ENCODE data around the gene STRN4.
"Not testable (repeated sequence)": the region's sequence is repeated elsewhere in the genome, so short reads cannot be mapped to it uniquely, and the experiment has no call there.

DNA sequence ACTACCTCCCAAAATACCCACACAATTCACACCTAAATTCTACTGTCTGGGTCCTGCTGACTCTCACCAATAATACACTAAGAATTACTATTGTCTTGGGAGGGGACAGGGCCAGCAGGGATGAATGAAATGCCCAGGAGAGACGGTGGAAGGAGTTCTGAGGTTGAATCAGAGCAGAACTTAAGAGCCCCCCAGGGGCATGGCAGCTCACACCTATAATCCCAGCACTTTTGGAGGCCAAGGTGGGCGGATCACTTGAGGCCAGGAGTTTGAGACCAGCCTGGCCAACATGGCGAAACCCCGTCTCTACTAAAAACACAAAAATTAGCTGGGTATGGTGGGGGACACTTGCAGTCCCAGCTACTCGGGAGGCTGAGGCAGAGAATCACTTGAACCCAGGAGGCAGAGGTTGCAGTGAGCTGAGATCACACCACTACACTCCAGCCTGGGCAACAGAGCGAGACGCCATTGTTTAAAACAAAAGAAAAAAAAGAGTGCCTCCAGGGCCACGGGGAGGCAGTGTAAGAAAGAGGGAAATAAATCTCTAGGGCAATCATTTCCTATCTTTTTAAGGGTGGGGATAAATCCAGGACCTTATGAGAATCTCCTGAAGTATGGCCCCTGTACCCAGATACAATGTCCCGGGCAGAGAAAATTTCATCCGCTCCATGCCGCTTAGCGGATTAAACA is 31.9 kb upstream of the STRN4 start:
- not testable (repeated sequence) for TF ChIP-seq EZH2 (IDR thresholded peaks at IDR 0.05; ENCODE audit: borderline replicate concordance, low read depth, low read length, poor library complexity, severe bottlenecking)
- TF ChIP-seq, protein P1, sequence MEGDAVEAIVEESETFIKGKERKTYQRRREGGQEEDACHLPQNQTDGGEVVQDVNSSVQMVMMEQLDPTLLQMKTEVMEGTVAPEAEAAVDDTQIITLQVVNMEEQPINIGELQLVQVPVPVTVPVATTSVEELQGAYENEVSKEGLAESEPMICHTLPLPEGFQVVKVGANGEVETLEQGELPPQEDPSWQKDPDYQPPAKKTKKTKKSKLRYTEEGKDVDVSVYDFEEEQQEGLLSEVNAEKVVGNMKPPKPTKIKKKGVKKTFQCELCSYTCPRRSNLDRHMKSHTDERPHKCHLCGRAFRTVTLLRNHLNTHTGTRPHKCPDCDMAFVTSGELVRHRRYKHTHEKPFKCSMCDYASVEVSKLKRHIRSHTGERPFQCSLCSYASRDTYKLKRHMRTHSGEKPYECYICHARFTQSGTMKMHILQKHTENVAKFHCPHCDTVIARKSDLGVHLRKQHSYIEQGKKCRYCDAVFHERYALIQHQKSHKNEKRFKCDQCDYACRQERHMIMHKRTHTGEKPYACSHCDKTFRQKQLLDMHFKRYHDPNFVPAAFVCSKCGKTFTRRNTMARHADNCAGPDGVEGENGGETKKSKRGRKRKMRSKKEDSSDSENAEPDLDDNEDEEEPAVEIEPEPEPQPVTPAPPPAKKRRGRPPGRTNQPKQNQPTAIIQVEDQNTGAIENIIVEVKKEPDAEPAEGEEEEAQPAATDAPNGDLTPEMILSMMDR (conservative IDR thresholded peaks at IDR 0.05; ENCODE audit: low read depth, low read length): not testable (repeated sequence)

All from A673 (cell line).